GM19397 (cell line): ENCODE results near the gene TXNDC17.
"Not testable (repeated sequence)": the region's sequence is repeated elsewhere in the genome, so short reads cannot be mapped to it uniquely, and the experiment has no call there.

Source experiments
- ATAC-seq: cut with Tn5 transposase; IDR thresholded peaks from one replicate; pipeline ENCODE4 v1.9.1; 2021; ENCODE audit warnings: mild to moderate bottlenecking, moderate library complexity; ENCODE audit not compliant: unreplicated experiment

TXNDC17 gene

GRCh38 chr17:6636616-6637457, 4.0 kb upstream of the TXNDC17 start:
- no peak for ATAC-seq

GRCh38 chr17:6637458-6637840, 3.4 kb upstream of the TXNDC17 start:
- no peak for ATAC-seq

DNA sequence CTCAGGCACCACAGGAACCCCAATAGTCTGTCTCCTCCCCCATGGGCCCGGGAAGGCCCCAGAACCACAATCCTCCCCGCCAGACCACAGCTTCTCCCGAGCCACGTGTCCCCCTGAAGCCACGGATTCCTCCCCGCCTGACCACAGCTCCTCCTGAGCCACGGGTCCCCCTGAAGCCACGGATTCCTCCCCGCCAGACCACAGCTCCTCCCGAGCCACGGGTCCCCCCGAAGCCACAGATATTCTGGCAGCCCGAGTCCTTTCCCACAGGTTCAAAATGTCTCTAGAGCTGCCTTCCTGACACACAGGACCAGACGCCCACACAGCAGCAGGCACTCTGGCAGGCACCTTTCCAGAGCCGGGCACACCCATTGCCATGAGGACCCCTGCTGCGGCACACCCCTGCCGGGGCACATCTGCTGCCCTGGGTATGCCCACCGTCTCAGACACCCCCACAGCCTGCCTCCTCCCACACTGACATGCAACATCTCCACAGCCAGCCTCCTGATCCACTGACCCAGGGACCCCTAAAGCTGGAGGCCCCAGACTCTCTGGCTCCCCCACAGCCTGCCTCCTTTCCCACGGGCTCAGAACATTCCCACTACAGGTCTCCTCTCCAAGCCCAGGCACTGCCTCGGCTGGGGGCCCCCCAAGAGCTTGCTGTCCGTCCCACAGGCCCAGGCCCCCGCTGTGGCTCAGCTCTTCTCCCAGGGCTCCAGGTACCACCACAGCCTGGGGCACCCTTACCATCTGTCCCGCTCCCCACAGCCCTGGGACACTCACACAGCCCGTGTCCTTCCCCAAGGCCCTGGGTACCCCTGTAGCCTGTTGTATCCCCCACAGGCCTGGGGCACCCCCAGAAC, 2.6 kb upstream of the TXNDC17 start:
- ATAC-seq: no peak

DNA sequence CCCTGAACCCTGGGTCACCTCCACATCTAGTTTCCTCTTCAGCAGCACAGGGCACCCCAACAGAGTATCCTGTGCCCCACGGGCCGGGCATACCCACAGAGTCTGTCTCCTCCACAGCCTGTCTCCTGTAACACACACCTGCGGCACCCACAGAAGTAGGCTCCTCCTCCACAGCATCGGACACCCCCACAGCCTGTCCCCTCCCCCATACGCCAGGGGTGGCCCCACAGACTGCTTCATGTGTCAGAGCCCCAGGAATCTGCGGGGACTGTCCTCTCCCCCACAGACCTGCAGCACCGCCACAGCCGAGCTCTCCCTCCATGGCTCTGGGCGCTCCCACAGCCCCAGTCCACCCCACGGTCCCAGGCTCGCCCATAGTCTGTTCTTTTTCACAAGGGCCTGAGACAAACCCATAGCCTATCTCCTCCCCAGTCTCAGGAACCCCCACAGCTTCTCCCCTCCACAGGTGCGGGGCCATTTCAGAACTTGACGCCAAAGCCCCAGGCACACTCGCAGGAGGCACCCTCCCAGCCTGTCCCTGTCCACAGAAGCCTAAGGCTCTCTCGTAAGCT, 1.8 kb upstream of the TXNDC17 start:
- no peak for ATAC-seq

DNA sequence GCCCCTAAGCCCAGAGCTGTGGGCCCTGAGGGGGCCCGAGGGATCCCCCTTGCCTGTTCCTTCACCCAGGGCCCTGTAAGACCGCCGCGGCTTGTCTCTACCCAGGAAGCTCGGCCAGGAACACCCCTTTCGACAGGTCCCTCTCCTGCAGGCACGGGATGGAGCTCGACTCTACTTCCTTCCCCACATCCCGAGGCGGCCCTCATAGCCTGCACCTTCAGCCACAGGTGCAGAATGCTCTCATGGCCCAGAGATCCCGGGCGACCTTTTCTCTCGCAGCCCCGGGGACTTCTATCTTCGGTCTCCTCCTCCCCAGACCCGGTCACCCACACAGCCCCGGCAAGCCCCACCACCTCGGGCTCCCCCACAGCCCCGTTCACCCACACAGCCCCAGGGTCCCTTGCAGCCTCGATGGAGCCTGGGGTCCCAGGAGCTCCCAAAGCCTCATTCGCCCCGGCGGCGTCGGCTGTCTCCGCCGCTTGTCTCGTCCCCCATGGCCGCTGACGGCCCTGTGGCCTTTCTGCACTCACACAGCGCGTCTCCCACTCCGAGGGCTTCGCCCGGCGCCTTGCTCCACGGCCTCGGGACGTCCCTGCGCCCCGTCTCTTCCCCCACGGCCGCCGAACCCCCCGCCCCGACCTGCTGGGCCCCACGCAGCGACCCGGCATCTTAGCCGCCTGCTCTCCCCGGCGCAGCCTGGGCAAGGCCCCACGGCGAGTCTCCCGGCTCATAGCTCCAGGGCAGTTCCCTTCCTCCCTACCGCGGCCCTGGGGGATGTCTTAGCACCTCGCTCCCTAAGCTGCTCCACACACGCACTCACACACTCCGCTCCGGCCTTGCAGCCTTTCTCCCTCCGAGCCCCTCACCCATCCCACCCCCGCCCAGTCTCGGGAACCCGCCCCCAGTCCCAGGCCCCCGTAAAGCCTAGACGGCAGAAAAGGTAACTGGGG, 999 bp upstream of the TXNDC17 start:
- no peak for ATAC-seq

DNA sequence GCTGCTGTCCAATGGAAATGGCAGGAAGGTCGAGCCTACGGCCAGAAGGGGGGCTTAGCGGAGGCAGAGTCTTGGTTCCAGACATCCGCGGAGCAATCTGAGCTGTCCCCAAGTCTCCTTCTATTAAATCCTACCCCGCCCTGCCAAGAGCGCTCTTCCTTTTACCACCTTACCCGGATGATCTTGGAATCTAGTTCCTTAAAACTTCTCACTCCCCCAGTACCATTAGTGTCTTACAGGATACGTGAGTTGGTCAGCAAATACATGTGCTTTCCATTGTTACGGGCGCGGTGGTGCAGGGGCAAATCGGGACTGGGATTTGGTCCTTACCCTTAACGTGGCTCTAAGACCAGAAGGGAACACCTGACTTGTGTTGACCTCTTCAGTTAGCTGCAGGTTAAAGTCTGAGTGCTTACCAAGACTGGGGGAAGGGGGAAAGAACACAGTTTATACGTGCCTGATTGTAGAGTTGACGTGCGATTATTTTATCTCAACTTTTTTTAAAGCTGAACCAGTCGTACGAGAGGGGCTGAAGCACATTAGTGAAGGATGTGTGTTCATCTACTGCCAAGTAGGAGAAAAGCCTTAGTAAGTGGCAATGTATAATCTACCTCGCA, 495 bp downstream of the TXNDC17 start:
- peak; percentile 6 for ATAC-seq

- no peak for ATAC-seq
Observed at GRCh38 chr17:6642592-6642991, 1.7 kb downstream of the TXNDC17 start.

DNA sequence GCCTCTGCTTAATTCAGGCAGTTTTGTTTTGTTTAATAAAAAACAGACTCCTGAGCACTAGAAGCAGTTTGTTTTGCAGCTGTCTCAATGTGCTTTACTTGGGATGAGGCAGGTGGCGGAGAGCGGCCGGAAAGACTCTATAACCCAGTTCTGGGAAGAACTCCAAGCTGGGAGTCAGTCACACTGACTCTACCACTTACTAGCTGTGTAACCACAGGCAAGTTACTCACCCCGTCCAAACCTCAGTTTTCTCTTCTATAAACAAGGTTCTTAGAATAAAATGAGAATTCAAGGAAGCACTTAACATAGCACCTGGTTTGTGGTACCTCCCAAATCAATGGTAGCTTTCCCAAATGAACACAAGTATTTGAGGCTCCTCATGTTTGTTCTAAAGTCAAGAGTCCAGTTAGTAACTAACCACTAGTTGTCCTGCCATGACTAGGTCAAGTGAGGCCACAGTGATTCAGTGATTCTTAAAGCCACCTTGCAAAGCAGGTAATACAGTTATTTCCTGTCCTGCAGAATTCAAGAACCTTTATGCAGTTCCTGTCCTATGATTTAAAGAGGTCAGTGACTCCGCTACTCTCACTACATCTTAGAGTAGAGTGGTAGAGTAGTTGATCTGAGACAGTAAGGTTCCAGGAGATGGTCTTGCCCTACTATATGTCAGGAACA, 2.7 kb downstream of the TXNDC17 start:
- no peak for ATAC-seq

DNA sequence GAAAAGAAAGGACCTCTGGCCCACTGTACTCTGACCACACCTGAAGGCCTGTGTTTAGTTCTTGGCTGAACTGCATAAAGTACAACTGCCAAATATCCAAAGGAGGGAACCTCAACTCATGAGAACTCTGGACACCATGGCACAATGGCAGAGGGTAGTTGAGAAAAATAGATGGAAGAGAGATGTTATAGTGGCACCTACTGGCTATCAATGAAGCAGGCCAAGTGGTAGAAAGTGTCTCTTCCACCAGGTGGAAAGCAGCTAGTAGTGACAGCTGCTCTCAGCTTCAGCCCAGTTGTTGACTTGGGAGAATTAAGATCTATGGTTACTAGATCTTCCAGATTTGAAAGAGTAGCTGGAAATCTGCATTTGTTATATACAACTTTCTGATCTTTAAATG, 7.3 kb downstream of the TXNDC17 start:
- ATAC-seq: no peak

- peak; percentile 92 for ATAC-seq
Observed at GRCh38 chr17:6651354-6651918, 10.6 kb downstream of the TXNDC17 start, which contains the start of the genes C17orf100 and MED31. C17orf100 (plus strand) TSS chr17:6651762; CDS start chr17:6651914, 152 bp downstream. MED31 (minus strand) TSS chr17:6651605; CDS start chr17:6651528, 77 bp downstream.

DNA sequence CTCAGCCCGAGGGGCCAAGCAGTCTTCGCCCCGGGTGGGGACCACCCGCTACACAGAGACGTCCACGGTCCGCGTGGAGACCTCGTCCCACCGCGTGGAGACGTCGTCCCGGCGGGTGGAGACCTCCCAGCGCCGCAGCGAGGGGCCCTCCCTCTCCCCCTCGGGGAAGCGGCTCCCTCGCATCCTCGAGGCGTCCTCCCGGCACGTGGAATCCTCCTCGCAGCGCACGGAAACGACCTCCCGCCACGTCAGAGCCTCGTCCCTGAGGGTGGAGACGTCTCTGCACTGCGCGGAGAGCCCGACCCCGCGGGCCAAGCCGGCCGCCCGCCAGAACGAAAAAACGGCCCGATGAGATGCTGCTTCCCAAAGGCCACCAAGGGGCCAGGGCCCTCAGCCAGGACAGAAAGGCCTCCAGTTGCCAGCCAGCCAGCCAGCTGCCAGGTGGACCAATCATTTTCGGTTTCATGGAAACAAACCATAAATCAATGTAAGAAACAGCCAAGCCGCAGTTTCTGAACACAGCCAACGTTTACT, 11.1 kb downstream of the TXNDC17 start:
- peak; percentile 17 for ATAC-seq

GRCh38 chr17:6654841-6655731, 14.2 kb downstream of the TXNDC17 start:
- ATAC-seq: no peak

- not testable (repeated sequence) for ATAC-seq
Observed at GRCh38 chr17:6655732-6656361, 15.0 kb downstream of the TXNDC17 start.

GRCh38 chr17:6656797-6657632, 16.2 kb downstream of the TXNDC17 start:
- not testable (repeated sequence) for ATAC-seq

GRCh38 chr17:6657633-6658287, 16.9 kb downstream of the TXNDC17 start:
- ATAC-seq: no peak

DNA sequence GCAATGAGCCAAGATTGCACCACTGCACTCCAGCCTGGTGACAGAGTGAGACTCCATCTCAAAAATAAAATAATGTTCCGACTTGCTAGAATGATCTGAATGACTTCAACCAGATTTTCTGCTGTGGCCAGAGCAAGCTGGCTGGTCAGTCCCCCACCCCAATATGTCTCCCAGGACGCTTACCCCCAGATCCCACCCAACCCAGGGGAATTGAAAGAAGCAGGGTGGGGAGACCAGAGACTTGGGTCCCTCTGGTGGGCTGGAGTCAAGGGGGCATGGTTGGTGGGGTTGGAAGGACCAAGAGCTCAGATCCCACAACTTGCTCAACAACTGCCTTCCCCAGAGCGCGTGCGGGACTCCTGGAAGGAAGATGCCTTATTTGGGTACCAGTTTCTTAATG, 17.6 kb downstream of the TXNDC17 start:
- not testable (repeated sequence) for ATAC-seq
